Endometrium (tissue), 2 donors: ENCODE measurements around the gene SPON1.

Experiments used
- FAIRE-seq: peaks from 2 replicates; lab custom pipeline; 2012; peaks lifted over from hg19 to GRCh38; lab: Jason Lieb, UNC
- donor health status: control.
- donor health status: control.

Gene SPON1

DNA sequence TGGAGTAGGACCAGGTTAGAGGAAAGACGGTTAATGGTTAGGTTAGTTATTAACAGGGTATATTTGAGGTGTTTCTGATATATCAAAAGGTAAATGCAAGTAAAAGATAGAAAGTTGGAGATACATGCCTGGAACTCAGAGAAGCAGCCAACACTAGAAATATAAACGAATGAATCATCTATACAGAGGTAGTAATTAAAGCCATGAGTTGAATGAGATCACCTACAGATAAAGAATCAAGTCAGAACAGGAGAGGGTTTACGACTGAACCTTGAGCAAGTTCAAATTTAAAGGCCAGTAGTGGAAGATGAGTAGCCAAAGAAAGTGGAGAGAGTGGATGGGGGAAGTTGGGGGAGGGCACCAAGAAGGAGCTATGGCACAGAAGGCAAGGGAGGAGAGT, 73.9 kb downstream of the SPON1 start:
- FAIRE-seq, result no peak

DNA sequence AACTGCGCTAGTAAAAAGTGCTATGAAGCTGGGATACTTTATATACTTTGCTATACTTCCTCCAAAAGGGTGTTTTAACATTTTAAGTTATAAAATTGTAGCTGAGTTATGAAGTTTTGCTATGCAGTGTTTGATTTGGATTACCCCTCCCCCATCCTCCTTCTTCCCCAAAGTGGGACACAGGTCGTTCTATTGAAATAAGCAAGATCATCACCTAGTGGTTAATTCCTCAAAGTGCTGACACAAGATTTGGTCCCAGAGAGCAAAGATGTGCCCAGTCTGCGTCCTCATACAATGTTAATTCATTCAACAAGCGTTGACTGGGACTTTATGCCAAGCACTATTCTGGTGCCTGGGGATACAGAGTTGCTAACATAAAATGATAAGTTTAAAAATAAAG, 78.5 kb downstream of the SPON1 start:
- FAIRE-seq, result no peak

DNA sequence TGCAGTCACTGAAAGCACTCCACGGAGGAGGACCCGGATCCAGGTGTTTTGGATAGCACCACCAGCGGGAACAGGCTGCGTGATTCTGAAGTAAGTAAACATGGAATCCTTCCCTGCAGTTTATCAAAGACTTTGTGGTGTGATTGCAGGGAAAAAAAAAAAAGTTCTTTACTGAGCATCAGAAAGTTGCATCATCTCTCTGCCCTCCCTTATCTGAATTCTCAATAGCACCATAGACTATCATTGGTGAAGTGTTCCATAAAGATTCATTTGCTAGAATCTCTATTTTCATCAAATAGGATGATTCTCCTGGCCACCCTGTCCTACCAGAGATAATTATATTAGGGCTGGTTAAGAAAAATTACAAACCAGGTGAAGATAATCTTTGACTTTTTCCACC, 79.0 kb downstream of the SPON1 start:
- no peak for FAIRE-seq

DNA sequence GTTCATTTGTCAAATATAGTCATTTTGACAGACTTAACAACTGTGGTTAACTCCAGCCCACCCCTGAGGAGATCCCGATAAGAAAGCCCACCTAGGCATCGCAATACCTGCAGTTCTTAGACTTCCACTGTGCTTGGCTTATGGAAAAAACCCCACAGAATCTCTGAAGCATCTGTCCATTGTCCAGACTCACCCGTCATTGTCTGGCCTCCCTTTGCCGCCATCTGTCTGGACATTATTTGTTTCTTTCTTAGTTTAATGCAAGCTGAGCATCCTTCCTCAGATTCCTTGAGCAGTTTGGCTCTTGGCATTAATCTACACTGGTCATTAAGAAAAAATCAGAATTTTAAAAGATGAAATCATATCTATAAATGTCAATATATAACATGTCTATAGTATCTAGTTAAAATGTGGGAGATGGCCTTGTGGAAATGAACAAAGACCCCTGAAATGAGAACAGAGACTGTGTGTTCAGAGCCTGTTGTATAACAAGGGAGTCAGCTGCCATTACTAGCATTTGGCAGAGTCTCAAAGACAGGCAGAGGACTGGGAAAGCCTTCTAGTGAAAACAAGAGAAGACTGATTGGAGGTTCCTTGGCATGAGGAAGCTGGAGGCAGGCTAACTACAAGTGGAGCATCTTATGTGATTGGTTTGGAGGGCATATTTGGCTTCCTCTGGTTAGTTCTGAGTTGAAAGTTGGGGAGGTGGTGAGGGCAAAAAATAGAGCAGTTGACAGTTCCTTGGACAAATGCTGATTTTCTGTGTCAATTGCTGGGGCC, 80.4 kb downstream of the SPON1 start:
- no peak for FAIRE-seq

DNA sequence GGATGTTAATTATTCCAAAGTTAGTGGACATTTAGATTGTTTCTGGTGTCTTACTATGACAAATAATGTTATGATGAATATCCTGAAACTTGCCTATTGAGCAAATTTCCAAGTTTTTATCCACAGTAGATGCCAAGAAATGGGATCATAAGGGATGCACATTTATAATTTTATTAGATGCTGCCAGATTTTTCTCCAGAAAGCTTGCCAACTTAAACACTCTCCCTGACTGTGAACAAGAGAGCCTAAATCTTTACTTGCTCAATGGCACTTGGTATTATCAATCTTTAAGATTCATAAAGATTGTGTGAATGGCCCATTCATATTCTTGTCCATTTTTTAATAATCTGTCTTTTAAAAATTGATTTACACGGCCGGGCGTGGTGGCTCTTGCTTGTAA, 82.4 kb downstream of the SPON1 start:
- FAIRE-seq, result no peak

DNA sequence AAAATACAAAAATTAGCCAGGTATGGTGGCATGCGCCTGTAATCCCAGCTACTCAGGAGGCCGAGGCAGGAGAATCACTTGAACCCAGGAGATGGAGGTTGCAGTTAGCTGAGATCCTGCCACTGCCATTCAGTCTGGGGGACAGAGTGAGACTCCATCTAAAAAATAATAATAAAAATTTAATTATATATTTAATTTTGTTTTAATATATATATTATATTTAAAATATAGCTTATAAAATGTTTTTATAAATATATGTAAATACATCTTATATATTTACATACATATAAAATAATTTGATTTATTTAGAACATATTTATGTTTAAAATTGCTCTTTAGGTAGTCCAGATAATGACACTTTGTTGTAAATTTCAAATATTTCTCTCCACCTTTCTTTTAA, 82.9 kb downstream of the SPON1 start:
- no peak for FAIRE-seq

DNA sequence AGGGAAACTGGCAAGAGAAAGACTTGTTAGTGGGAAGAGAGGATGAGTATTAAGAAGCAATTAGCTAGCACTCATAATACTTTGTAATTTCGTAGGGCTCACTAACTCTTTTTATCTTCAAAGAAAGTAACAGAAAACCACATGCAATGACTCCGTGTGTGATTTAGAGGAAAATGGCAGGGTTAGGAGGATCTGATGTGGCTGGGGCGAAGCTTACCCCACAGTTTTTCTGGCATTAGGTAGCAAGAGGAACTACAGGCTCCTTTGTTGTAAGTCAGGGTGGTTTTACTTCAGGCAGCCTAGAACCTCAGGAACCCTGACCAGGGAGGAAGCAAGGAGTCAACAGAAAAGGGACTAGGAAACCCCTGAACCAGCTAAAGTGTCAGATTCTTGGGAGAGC, 89.7 kb downstream of the SPON1 start:
- no peak for FAIRE-seq

DNA sequence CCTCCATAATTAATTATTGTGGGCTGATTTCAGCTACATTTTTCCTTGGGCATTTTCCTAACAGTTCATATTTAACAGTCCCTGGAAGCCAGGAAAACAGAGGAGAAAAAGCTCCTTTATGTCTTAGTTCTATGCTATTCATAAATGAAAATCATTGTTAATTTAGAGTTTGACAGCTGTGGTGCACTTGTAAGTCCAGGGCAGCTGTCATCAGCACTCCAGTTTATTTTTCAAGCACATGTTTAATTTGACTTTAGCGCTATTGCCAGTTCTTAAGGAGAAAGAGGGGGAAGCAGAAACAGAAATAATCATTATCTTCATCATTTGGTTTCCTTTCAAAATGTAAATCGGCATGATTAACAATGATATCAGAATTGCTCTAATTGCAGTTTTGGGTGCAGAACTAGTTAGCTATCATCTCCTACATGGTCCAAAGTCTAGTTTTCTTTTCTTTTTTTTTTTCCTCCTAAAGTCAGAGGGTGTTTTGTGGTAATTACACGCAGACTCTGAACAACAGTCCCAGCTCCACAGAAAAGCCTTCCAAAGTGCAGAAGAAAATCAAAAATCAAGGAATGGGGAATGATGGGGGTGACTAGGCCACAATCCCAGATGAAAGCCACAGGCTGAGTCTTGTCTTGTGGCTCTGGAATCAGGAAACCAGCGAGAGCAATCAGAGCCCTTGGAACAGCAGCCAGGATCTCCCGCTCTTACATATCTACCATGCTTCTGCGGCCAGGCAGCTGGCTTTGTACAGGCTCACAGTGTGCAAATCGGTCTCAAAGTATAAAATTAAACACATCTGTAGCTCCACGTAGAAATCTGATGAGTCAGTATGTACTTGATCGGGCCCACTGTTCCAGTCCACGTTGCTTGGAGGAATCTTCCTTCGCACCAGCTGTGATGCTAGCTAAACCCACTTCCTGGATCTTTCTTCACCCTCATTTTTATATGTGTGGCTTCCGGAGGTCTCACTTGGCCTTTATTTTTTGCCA, 91.9 kb downstream of the SPON1 start:
- FAIRE-seq, result no peak

DNA sequence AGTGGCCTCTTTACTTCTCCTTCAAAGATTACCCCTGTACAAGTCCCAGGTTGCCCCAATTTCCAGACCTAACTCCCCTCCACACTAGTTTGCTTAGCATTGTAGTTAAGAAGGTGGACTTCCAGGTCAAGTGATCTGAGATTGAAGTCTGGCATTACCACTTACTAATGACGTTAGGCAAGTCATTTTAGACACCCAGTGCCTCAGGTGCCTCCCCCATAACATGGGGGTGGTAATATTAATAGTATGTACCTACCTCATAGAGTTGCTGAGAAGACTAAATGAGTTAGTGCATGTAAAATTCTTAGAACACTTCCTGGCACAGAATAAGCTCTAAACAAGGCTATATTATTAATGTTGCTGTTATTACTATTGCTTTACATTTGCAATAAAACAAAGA, 93.4 kb downstream of the SPON1 start:
- no peak for FAIRE-seq

DNA sequence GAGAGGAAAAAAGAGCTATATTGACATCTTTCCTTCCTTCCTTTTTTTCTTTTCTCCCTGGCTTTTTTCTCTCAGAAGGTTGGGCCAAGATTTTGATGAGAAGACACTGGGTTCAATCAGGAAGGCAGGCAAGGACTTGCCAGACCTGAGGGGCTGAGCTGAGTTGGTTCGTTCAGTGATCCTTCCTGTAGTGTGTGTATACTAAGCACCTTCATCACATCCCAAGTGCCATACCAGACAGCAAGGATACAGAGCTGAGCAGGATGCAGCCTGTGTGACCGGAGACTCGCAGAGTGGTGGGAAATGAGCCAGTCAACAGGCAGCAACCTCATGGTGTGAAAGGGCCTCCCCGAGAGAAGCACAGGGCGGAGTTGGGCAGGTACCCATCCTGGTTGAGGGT, 95.5 kb downstream of the SPON1 start:
- FAIRE-seq, result no peak

DNA sequence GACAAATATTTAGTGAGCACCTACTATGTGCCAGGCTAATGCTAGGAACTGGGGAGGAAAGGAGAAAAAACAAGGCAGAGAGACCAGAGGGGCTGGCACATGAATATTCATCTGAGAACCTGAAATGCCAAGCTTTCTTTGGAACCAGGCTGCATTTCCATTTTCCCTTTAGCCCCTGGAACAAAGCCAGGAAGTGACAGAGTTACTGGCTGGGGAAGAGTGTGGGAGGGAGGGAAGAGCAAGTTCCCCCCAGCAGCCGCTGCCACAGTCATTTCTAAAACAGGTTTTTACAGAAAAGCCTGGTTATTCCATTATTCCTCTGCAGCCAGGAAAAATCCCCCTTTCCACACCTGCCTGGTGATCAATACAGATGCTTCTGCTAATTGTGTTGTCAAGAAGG, 97.0 kb downstream of the SPON1 start:
- FAIRE-seq, result no peak

DNA sequence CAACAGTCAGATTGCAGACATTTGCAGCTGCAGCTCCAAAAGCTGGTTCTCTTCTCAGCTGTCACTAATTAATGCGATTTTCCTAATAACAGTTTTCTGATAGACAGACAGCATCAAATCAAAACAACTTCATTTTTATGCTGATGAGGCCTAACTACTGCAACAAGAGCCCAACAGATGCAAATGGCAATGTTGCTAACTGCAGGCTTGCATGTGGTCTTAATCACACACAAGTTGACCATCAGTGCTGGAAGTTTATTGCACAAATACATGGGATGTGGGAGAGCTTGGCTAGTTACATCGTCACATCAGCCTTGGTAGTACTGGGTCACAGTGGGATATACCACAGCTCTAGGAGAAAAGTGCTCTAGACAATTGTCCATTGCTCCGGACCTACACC, 99.2 kb downstream of the SPON1 start:
- FAIRE-seq, result no peak

DNA sequence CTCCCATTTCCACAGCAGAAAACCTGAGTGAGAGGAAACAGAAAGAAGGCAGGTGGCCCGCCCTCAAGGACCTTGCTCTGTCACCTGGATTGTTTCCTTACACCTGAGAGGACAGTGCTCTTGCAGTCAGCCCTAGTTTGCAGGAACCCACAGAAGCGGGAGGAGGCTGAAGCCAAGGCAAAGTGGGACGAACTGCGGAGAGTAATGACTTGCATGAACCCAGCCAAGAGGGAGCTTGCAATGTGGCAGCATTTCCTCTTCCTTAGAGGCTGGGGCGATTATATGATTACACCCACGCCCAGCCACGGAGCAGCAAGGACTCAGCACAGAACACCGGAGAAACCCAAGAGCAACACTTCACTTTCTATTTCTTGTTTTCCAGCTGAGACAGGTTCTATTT, 102.6 kb downstream of the SPON1 start:
- no peak for FAIRE-seq

DNA sequence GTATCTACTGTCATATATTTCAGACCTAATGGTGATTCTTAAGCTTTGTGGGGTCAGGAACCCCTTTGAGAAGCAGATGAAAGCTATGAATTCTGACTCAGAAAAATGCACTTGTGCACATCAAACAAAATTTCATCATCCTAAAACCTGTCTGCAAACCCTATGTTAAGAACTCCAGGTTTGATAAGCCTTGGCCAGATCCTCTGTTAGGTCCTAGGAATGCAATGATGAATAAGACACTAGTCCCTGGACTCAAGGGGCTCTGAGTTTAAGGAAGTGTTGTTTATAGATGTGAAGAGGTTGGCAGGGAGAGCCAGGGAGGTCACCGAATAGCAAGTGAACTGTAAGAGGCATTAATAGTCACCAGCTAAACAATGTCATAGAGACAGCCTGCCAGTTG, 103.2 kb downstream of the SPON1 start:
- FAIRE-seq, result no peak

DNA sequence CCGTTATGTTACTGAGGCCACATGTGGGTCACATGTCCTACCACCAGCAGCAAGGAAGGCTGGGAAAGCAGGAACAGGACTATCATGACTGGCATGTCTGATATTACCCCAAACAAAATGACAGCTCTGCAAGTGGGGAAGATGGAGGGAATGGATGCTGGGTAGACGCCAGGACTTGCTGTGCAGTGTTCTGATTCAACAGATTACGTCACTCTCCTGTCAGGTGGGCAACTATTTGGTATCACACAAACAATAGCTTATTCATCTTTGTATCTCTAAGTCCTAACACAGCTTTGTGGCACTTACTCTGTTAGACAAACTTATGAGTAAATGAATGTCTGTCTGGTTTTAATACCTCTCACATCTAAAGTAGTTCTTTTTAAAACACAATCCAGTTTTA, 105.2 kb downstream of the SPON1 start:
- no peak for FAIRE-seq

DNA sequence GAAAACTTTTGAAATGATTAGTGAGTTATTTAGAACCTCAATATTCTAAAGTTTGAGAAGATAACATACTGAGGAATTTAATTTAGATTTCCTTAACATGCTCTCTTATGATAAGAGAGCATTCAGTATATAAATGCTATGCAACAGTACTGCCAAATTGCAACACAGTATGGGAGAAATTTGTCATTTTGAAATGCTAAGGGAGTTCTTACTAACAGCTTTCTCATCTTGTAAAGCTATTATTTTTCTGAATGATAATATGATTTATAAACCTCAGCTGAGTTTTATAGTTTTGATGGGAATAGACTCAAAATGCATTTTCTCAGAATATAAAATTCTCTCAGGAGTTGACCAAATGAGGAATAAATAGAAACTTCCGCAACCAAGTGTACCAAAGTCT, 108.4 kb downstream of the SPON1 start:
- FAIRE-seq, result no peak

DNA sequence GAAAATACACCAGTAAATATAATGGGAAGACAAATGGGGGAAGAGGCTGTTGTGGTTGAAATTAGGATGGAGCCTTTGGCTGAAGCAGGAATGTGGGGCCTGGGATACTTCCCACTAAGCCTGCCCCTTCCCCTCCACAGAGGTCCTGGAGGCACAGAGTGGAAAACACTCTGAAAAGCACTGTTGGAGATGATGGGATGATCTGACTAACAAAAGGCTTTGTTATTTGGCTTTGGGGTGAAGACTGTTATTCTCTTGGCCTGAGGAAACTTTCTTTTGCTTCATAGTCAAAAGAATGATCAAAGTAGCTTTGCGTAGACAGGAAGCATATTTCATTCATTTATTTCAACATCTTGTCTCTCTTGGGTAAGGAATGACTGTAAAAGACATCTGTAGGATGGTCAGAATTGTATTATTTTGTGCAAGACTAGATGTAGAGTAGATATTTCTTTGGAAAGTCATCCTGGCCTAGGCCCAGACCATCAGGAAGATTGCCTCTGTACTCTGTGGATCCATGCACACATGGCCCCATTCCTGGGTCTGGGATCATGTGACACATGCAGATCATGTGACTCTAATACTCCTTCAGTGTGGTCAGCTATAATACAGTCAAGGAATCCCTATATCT, 111.4 kb downstream of the SPON1 start:
- FAIRE-seq, result no peak

DNA sequence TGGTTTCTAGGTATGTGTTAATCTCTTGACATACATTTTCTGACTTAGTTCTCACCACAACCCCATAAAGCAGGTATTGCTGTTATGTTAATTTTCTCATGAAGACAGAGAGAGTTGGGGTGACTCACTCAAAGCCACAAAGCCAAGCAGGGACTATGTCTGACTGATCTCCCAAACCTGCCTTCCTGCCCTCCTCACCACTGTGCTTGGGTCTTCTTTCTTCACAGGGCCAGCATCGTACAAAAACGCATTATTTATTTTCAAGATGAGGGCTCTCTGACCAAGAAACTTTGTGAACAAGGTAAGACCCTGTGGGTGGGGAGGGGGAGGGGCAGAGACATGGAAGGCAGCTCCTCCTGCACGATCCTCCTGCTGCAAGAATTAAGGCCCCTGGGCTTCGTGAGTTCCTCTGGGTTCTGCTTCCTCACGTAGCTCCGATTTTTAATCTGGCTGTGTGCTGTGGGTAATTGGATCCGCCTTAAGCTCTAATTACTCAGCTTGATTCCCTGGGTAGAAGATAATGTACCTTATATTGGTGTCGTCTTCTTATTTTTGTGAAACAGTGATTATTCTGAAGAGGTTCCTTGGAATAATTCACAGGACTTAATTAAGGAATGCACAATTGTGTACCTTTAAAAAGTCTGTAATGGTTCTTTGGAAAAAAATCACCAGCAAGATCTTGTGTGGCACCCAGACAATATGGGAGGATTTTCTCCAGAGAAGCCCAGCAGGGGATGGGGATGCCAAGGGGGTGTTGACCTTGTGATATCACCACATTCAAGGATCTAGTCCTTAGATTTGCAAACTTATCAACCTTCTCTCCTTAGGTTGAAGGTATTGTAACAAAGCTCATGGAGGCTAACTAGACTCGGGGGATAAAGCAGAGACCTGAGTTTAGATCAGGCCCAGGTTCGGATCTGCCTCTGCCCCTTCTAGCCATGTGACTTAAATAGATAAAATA, 112.9 kb downstream of the SPON1 start:
- no peak for FAIRE-seq

DNA sequence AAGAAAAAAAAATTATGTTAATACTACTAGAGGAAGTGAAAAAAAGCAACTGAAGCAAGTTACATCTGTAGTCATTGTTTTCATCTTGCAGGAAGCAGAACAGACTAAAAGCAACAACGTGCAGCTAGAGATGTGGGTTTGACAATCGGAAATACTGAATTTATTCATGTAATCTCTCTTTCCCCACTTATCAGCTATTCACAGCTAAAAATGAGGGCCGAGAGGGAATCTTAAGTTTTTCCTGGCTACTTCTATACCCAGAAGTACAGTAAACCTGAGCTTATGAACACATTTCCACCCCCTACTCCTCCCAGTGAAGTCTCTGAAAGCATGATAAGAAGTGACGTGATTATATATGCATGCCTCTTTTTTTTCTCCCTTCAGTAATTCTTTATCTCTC, 116.5 kb downstream of the SPON1 start:
- no peak for FAIRE-seq

DNA sequence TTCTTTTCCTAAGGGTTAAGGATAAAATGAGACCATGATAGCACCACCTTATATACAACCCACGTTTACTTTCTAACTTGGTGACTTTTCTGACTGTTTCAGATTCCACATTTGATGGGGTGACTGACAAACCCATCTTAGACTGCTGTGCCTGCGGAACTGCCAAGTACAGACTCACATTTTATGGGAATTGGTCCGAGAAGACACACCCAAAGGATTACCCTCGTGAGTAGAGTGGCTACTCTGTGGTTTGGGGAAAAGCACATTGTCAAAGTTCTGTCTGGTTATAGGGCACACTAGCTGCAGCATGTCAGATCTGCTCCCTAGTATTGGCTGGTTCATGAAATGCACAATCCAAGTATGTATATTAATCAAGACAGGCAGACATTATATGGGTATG, 117.3 kb downstream of the SPON1 start:
- no peak for FAIRE-seq

DNA sequence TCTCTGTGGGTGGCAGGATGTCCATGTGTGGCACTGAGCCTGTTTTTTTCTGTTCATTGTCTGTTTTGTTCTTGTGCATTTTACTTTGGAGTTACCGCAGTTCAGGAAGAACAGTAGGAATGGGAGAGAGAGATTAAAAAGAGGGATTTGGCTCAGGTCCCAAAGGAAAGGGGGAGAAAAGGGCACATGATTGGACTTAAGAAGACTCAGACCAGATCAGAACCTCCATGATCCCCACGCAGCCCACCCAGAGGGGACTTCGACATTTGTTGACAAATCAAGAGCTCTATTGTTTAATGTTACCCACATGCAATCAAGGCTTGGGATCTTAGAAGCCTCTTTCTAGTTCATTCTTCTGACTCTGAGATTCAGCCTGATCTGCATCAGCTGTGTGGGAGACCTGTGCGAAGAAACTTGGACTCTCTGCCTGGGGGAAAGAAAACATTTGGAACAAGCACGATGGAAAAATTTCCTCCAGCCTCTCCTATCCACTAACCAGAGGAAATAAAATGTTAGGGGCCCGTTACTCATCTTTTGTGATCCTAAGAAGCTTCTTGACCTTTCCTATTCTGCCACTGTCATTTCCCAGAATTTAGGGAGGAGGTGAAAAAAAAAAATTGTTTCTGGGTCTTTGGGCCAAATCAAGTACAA, 119.2 kb downstream of the SPON1 start:
- FAIRE-seq, result peak; percentile 72
